ENCODE results near the gene PTGER4. TPM values are rescaled to one million over a fixed set of nuclear protein-coding genes. Genes with fewer than 3 reads are reported as not detected.

PTGER4 gene
- total and polyA plus RNA-seq, 2 of the 8 experiments (the other 6 are each of a cell fraction or from before 2014, with no cell fraction given) = 0.76 to 1.2 TPM

DNA sequence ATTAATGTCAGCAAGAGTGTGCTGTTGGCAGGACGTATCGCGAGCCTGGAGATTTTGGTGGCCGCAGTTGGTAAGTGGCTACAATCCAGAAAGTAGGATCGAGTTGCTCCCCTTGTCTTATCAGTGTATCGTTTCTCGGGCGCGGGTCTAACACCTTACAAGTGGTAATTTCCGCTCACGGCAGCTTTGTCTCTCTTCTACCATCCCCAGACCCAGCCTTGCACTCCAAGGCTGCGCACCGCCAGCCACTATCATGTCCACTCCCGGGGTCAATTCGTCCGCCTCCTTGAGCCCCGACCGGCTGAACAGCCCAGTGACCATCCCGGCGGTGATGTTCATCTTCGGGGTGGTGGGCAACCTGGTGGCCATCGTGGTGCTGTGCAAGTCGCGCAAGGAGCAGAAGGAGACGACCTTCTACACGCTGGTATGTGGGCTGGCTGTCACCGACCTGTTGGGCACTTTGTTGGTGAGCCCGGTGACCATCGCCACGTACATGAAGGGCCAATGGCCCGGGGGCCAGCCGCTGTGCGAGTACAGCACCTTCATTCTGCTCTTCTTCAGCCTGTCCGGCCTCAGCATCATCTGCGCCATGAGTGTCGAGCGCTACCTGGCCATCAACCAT, 1.1 kb downstream of the PTGER4 start:
- Histone ChIP-seq H3K79me2 (ENCODE audit: control insufficient read depth in 1 of 2, insufficient read depth in 2 of 2, low read length in 2 of 2) (no peaks in the 10 kb centered on the region), H3K23me2 (ENCODE audit: low read depth, low read length) (peaks cover 21% of the 10 kb centered on the region), H3K27ac (ENCODE audit: low read depth, low read length) (no peak overlapping the region), H3K4ac (replicated peaks; ENCODE audit: insufficient read length, low read depth, low read length) (no peak overlapping the region), H3K27me3 (replicated peaks in 1 of 4; ENCODE audit: control insufficient read depth in 3 of 4, extremely low read depth in 1 of 4, insufficient read depth in 3 of 4, low read length in 3 of 4) (peaks cover 23 to 38% (median 29%) of the 10 kb centered on the region in 4 experiments), H3K4me3 (ENCODE audit: extremely low read depth in 1 of 4, insufficient read depth in 2 of 4, low read depth in 3 of 4, low read length in 4 of 4) (peak overlapping the region; percentile 55 to 84 (median 78)), H2AK5ac (ENCODE audit: low read depth, low read length) (0 out of 2 replicates have a peak overlapping the region, but pooled peaks have one; percentile 54), H2AFZ (ENCODE audit: low read length) (peak overlapping the region; percentile 89), H4K5ac (ENCODE audit: insufficient read length, low read depth, low read length) (no peak overlapping the region), H4K20me1 (replicated peaks in 1 of 2; ENCODE audit: control insufficient read depth in 1 of 2, insufficient read depth in 2 of 2, low read length in 2 of 2) (peaks cover 3 to 5% of the 10 kb centered on the region in 2 experiments), H3K56ac (replicated peaks; ENCODE audit: insufficient read length, low read depth, low read length) (no peak overlapping the region), H3K9me3 (ENCODE audit: insufficient read depth in 2 of 2, low read depth in 1 of 2, low read length in 1 of 2) (no peaks in the 10 kb centered on the region; a peak in 1 of 4 replicates), H3K9ac (replicated peaks in 1 of 4; ENCODE audit: extremely low read depth in 1 of 4, low read depth in 3 of 4, low read length in 3 of 4) (no peak overlapping the region; a peak in 1 of 7 replicates), H3K4me1 (replicated peaks in 1 of 4; ENCODE audit: control insufficient read depth in 3 of 4, insufficient read depth in 4 of 4, low read length in 3 of 4) (peaks cover 5 to 18% (median 14%) of the 10 kb centered on the region in 4 experiments), H3K14ac (ENCODE audit: insufficient read length) (no peak overlapping the region), H2BK120ac (replicated peaks; ENCODE audit: low read depth, low read length) (no peak overlapping the region), H2BK20ac (ENCODE audit: low read length) (no peak overlapping the region; the same call in 1 of the 2 replicates), H3K18ac (ENCODE audit: extremely low read depth, low read length) (no peak overlapping the region), H3K23ac (ENCODE audit: insufficient read length) (no peak overlapping the region), H2BK5ac (ENCODE audit: low read depth, low read length) (no peak overlapping the region), H4K8ac (ENCODE audit: extremely low read depth, insufficient read depth, low read length) (0 out of 2 replicates have a peak overlapping the region, but pooled peaks have one; percentile 66), H3K4me2 (ENCODE audit: insufficient read depth in 1 of 2, low read depth in 2 of 2, low read length in 2 of 2) (peak overlapping the region; percentile 95 to 99), H4K91ac (replicated peaks; ENCODE audit: insufficient read length, low read length) (no peak overlapping the region), H2BK15ac (ENCODE audit: low read length) (peak overlapping the region; percentile 62; the same call in 1 of the 2 replicates), H3K79me1 (ENCODE audit: low read depth, low read length) (no peaks in the 10 kb centered on the region), H2BK12ac (ENCODE audit: low read depth, low read length) (no peak overlapping the region), H3K36me3 (ENCODE audit: control insufficient read depth in 2 of 4, insufficient read depth in 4 of 4, low read length in 3 of 4) (no peaks in the 10 kb centered on the region)
- FAIRE-seq (no peak), DNase-seq (ENCODE audit: low read depth in 1 of 2, low spot score in 2 of 2) (peak in 1 of 2 experiments; percentile 59)
- CTCF ChIA-PET (ENCODE audit: partially characterized antibody) = interaction anchor here (0.8 to 1.6 kb wide), 6 partner anchors 21 to 1082 kb away, joined by 3 to 5 read pairs (median 3); no protein-coding TSS in a partner anchor
- WGBS, 2 experiments (ENCODE audit: extremely low coverage in 1 of 2, insufficient coverage in 1 of 2, insufficient read length in 1 of 2, insufficient replicate concordance in 2 of 2, low coverage in 1 of 2, low lambda C conversion rate in 2 of 2, missing lambda C conversion rate in 1 of 2) = 6% methylated on average over 37 of the region's 37 CpGs; no CpG with 5 or more reads in 1 of the 2 experiments
- POLR2A ChIA-PET (ENCODE audit: partially characterized antibody) = interaction anchor here (1.4 kb wide), 1 partner anchor 150 kb away, joined by 4 read pairs; no protein-coding TSS in a partner anchor
- TF ChIP-seq RAD21 (IDR thresholded peaks at IDR 0.05 in 1 of 2, conservative IDR thresholded peaks at IDR 0.05 in 1 of 2; ENCODE audit: low read depth in 2 of 2, low read length in 2 of 2) (peak; percentile 34 to 49; a peak in 3 of 4 replicates), TEAD4 (IDR thresholded peaks at IDR 0.05; ENCODE audit: low read depth, low read length) (0 out of 2 replicates have a peak, but pooled peaks have one; percentile 49), CBX8 (IDR thresholded peaks at IDR 0.05; ENCODE audit: borderline replicate concordance, low read depth, low read length) (no peak)
- TF ChIP-seq, protein P1, sequence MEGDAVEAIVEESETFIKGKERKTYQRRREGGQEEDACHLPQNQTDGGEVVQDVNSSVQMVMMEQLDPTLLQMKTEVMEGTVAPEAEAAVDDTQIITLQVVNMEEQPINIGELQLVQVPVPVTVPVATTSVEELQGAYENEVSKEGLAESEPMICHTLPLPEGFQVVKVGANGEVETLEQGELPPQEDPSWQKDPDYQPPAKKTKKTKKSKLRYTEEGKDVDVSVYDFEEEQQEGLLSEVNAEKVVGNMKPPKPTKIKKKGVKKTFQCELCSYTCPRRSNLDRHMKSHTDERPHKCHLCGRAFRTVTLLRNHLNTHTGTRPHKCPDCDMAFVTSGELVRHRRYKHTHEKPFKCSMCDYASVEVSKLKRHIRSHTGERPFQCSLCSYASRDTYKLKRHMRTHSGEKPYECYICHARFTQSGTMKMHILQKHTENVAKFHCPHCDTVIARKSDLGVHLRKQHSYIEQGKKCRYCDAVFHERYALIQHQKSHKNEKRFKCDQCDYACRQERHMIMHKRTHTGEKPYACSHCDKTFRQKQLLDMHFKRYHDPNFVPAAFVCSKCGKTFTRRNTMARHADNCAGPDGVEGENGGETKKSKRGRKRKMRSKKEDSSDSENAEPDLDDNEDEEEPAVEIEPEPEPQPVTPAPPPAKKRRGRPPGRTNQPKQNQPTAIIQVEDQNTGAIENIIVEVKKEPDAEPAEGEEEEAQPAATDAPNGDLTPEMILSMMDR (IDR thresholded peaks at IDR 0.05; ENCODE audit: control extremely low read depth in 1 of 3, insufficient read depth in 1 of 3, low read depth in 1 of 3, low read length in 3 of 3) = peak in 2 of 3 experiments; percentile 43 to 44; a peak in 2 of 4 replicates
